Lower lobe of right lung (tissue), 2 donors: ENCODE results near the gene GATAD2B. TPM values are rescaled to one million over a fixed set of nuclear protein-coding genes. Genes with fewer than 3 reads are reported as not detected.

ENCODE experiments used
- ATAC-seq, 2 donors: fragments of 200-7000 bp; cut with Tn5 transposase; one replicate each; pipeline ENCODE4 v1.9.1; 2020 to 2022; ENCODE audit warnings: mild to moderate bottlenecking in 2 of 2, moderate library complexity in 2 of 2
- DNase-seq: peaks from one replicate; pipeline ENCODE4 v3.0.0-alpha.2; 2020
- H3K27ac ChIP-seq: fragments of 200-600 bp; one replicate; pipeline ENCODE4 v1.8.0; 2022
- H3K27me3 ChIP-seq: fragments of 200-600 bp; one replicate; pipeline ENCODE4 v1.8.0; 2022; ENCODE audit warnings: low read depth
- H3K36me3 ChIP-seq: fragments of 200-600 bp; one replicate; pipeline ENCODE4 v1.8.0; 2022; ENCODE audit warnings: mild to moderate bottlenecking
- H3K4me1 ChIP-seq: fragments of 200-600 bp; one replicate; pipeline ENCODE4 v1.8.0; 2022
- H3K4me3 ChIP-seq: fragments of 200-600 bp; one replicate; pipeline ENCODE4 v1.8.0; 2022; ENCODE audit warnings: mild to moderate bottlenecking
- H3K9me3 ChIP-seq: fragments of 200-600 bp; one replicate; pipeline ENCODE4 v1.8.0; 2022
- CTCF ChIP-seq: fragments of 200-600 bp; IDR thresholded peaks from one replicate; pipeline ENCODE4 v1.8.0; 2022; ENCODE audit warnings: antibody characterized with exemption, mild to moderate bottlenecking
- intact Hi-C: fragments of 100-400 bp; cut with DNase I; formaldehyde crosslinking; loops from one replicate; pipeline ENCODE4 v1.11.0; 2022
- total RNA-seq: library from RNA; stranded (reverse); fragmentation: NEBNext Ultra II Directional; extraction: Animal tissue kit (Norgen Biotek cat#: 25700); gene quantifications from one replicate; pipeline ENCODE4 v1.2.1, GENCODE V29; 2021
- donor health status: DM: no; HTN: yes; CAD: no; lungs with severe emphysema.

Gene GATAD2B
- total RNA-seq, 1 donor from 2014 or later: 50.2 TPM

GRCh38 chr1:153798468-153798780 is 124.3 kb downstream of the GATAD2B start:
- no peak overlapping the region for H3K4me3 ChIP-seq
- DNase-seq: no peak
- no peaks in the 10 kb centered on the region for H3K27me3 ChIP-seq
- peaks cover 4% of the 10 kb centered on the region for H3K36me3 ChIP-seq
- H3K4me1 ChIP-seq: peaks cover 8% of the 10 kb centered on the region
- H3K9me3 ChIP-seq: no peaks in the 10 kb centered on the region
- intact Hi-C loops: loop anchor here (10.0 kb wide), 1 partner anchor 186 kb away; the partner anchor contains the start of gene RAB13
- no peak for ATAC-seq
- no peak for TF ChIP-seq CTCF
- no peak overlapping the region for H3K27ac ChIP-seq

- DNase-seq: peak; percentile 79
- Histone ChIP-seq H3K4me1 (no peaks in the 10 kb centered on the region), H3K9me3 (no peaks in the 10 kb centered on the region), H3K27me3 (no peaks in the 10 kb centered on the region), H3K27ac (no peak overlapping the region), H3K36me3 (peaks cover 4% of the 10 kb centered on the region), H3K4me3 (no peak overlapping the region)
- intact Hi-C loops: loop anchor here (10.0 kb wide), 1 partner anchor 188 kb away; the partner anchor contains the start of gene RAB13
- TF ChIP-seq CTCF: peak; percentile 91
- peak; percentile 75 to 83 for ATAC-seq
Measured at GRCh38 chr1:153796786-153797659, 125.7 kb downstream of the GATAD2B start.

GRCh38 chr1:153795934-153796785 is 126.6 kb downstream of the GATAD2B start:
- H3K27ac ChIP-seq: no peak overlapping the region
- intact Hi-C loops: loop anchor here (10.0 kb wide), 1 partner anchor 189 kb away; the partner anchor contains the start of gene RAB13
- no peaks in the 10 kb centered on the region for H3K36me3 ChIP-seq
- no peak overlapping the region for H3K4me3 ChIP-seq
- no peak for TF ChIP-seq CTCF
- H3K4me1 ChIP-seq: peaks cover 8% of the 10 kb centered on the region
- DNase-seq (no peak), ATAC-seq (peak in 1 of 2 donors; percentile 2)
- H3K27me3 ChIP-seq: no peaks in the 10 kb centered on the region
- H3K9me3 ChIP-seq: no peaks in the 10 kb centered on the region

GRCh38 chr1:153795330-153795837 is 127.4 kb downstream of the GATAD2B start:
- DNase-seq (no peak), ATAC-seq (no peak)
- H3K27ac ChIP-seq: no peak overlapping the region
- H3K36me3 ChIP-seq: no peaks in the 10 kb centered on the region
- H3K4me3 ChIP-seq: no peak overlapping the region
- H3K27me3 ChIP-seq: no peaks in the 10 kb centered on the region
- intact Hi-C loops: loop anchor here (10.0 kb wide), 1 partner anchor 189 kb away; the partner anchor contains the start of gene RAB13
- no peaks in the 10 kb centered on the region for H3K9me3 ChIP-seq
- H3K4me1 ChIP-seq: peaks cover 13% of the 10 kb centered on the region
- no peak for TF ChIP-seq CTCF

GRCh38 chr1:153794624-153795329 is 128.0 kb downstream of the GATAD2B start:
- intact Hi-C loops: loop anchor here (10.0 kb wide), 1 partner anchor 190 kb away; the partner anchor contains the start of gene RAB13
- no peaks in the 10 kb centered on the region for H3K27me3 ChIP-seq
- peaks cover 19% of the 10 kb centered on the region for H3K4me1 ChIP-seq
- no peak overlapping the region for H3K4me3 ChIP-seq
- H3K9me3 ChIP-seq: no peaks in the 10 kb centered on the region
- no peaks in the 10 kb centered on the region for H3K36me3 ChIP-seq
- DNase-seq (no peak), ATAC-seq (no peak)
- no peak for TF ChIP-seq CTCF
- no peak overlapping the region for H3K27ac ChIP-seq
